Chondrocyte (in vitro differentiated cells): ENCODE results near the gene NUDC. TPM values are rescaled to one million over a fixed set of nuclear protein-coding genes. Genes with fewer than 3 reads are reported as not detected.

Source experiments
- DNase-seq: peaks from one replicate; pipeline ENCODE4 v3.0.0; 2021; ENCODE audit warnings: mixed read lengths, low spot score
- H3K27ac Mint-ChIP-seq: one replicate; pipeline ENCODE4 v1.8.0; 2021; ENCODE audit warnings: mild to moderate bottlenecking, moderate library complexity, mixed read lengths; ENCODE audit not compliant: unreplicated experiment
- H3K27me3 Mint-ChIP-seq: 2 replicates; pipeline ENCODE4 v1.8.0; 2021; ENCODE audit warnings: low read depth, mixed read lengths
- H3K36me3 Mint-ChIP-seq: 2 replicates; pipeline ENCODE4 v1.8.0; 2021; ENCODE audit warnings: low read depth, mixed read lengths
- H3K4me1 Mint-ChIP-seq: 2 replicates; pipeline ENCODE4 v1.8.0; 2021; ENCODE audit warnings: low read depth, mild to moderate bottlenecking, mixed read lengths
- H3K4me3 Mint-ChIP-seq: one replicate; pipeline ENCODE4 v1.8.0; 2021; ENCODE audit warnings: mild to moderate bottlenecking, moderate library complexity, mixed read lengths; ENCODE audit not compliant: unreplicated experiment
- H3K9me3 Mint-ChIP-seq: 2 replicates; pipeline ENCODE4 v1.8.0; 2021; ENCODE audit warnings: low read depth, mixed read lengths
- CTCF ChIP-seq: fragments of 200-600 bp; sonication (generic); IDR thresholded peaks from 2 replicates; pipeline ENCODE4 v1.5.0; 2021; ENCODE audit warnings: antibody characterized with exemption, mild to moderate bottlenecking, moderate library complexity
- total RNA-seq: library from RNA; stranded (reverse); gene quantifications from 3 replicates; pipeline ENCODE4 v1.2.1, GENCODE V29; 2021

Gene NUDC
- total RNA-seq, 1 donor from 2014 or later = 44.4 TPM

- Mint-ChIP-seq H3K4me1 (peaks cover 4% of the 10 kb centered on the region), H3K27ac (no peak overlapping the region), H3K9me3 (no peaks in the 10 kb centered on the region), H3K36me3 (peaks cover 41% of the 10 kb centered on the region), H3K27me3 (no peaks in the 10 kb centered on the region), H3K4me3 (no peak overlapping the region)
- no peak for DNase-seq
- no peak for TF ChIP-seq CTCF
Observed at GRCh38 chr1:26882696-26883463, 38.7 kb upstream of the NUDC start.

- peaks cover 29% of the 10 kb centered on the region for H3K4me1 Mint-ChIP-seq
- H3K4me3 Mint-ChIP-seq = no peak overlapping the region
- no peaks in the 10 kb centered on the region for H3K27me3 Mint-ChIP-seq
- H3K36me3 Mint-ChIP-seq = peaks cover 45% of the 10 kb centered on the region
- peak overlapping the region; percentile 50 for H3K27ac Mint-ChIP-seq
- H3K9me3 Mint-ChIP-seq = no peaks in the 10 kb centered on the region
- TF ChIP-seq CTCF = peak; percentile 78
- DNase-seq = no peak
Observed at GRCh38 chr1:26887125-26887524, 34.4 kb upstream of the NUDC start.

GRCh38 chr1:26888231-26888630 lies 33.3 kb upstream of the NUDC start:
- H3K27ac Mint-ChIP-seq = no peak overlapping the region

GRCh38 chr1:26889551-26890466 lies 31.7 kb upstream of the NUDC start, which contains the start of gene GPN2:
Gene GPN2 (minus strand): TSS chr1:26890283. CDS start chr1:26890096, 187 bp downstream.
- H3K4me3 Mint-ChIP-seq = peak within 1 kb of the TSS; percentile 85
- H3K9me3 Mint-ChIP-seq = no peaks in the 10 kb centered on the region
- DNase-seq = peak; percentile 93
- peak within 1 kb of the TSS; percentile 93 for H3K27ac Mint-ChIP-seq
- H3K4me1 Mint-ChIP-seq = peaks cover 29% of the 10 kb centered on the region
- TF ChIP-seq CTCF = peak; percentile 12
- peaks cover 40% of the 10 kb centered on the region for H3K36me3 Mint-ChIP-seq
- H3K27me3 Mint-ChIP-seq = no peaks in the 10 kb centered on the region

More at GRCh38 chr1:26888231-26888630, 33.3 kb upstream of the NUDC start:
- DNase-seq = no peak
- Mint-ChIP-seq H3K4me1 (peaks cover 29% of the 10 kb centered on the region), H3K27me3 (no peaks in the 10 kb centered on the region), H3K36me3 (peaks cover 40% of the 10 kb centered on the region), H3K9me3 (no peaks in the 10 kb centered on the region), H3K4me3 (peak overlapping the region; percentile 85)
- no peak for TF ChIP-seq CTCF

GRCh38 chr1:26890467-26890796 lies 31.1 kb upstream of the NUDC start:
- Mint-ChIP-seq H3K27me3 (no peaks in the 10 kb centered on the region), H3K4me1 (peaks cover 29% of the 10 kb centered on the region), H3K27ac (peak overlapping the region; percentile 93), H3K9me3 (no peaks in the 10 kb centered on the region), H3K4me3 (peak overlapping the region; percentile 85), H3K36me3 (peaks cover 35% of the 10 kb centered on the region)
- DNase-seq = no peak
- peak; percentile 13 for TF ChIP-seq CTCF
